Measurements from ENCODE around the gene SMIM13.

SMIM13 gene

DNA sequence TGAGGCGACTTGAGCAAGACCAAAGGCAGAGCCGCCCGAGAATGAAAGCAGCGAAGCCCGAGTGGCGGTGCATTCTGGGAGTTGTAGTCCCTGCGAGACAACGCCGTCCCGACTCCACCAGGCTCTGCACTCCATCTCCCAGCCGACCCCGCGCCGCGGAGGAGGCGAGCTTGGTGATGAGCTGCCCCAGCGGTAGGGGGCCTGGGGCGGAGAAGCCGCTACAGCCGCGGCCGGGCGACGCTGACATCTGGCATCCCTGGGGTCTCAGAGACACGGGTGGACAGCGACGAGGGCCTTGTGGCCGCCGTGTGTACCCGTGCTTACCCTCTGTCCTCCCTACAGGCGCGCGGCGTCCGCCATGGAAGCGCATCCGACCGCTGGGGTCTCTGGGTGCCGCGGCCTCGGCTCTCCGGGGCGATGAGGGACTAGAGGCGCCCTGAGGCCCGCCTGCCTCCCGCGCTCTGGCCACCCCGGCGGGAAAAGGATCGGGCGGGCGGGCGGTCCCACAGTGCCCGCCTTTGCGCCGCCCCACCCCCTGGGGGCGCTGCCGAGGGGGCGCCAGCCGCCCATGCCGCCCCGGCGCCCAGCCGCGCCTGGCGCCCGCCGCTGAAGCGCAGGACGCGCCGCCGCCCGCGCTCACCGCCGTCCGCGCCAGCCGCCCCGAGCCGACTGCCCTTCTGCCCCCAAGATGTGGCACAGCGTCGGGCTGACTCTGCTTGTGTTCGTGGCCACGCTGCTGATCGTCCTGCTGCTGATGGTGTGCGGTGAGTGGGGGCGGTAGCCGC, at the start of gene SMIM13:
Gene SMIM13, plus strand, starts transcription at position 209 of the 785 bp plus-strand sequence. Its CDS starts 480 bp downstream, at position 689.
- DNase-seq (ENCODE audit: low read depth) = peak; percentile 91

GRCh38 chr6:11043961-11044711, 49.5 kb upstream of the SMIM13 start, which contains the start of gene ELOVL2:
ELOVL2 (minus strand) TSS chr6:11044305; CDS start chr6:11044230, 75 bp downstream.
- DNase-seq (ENCODE audit: low read depth) = no peak

- DNase-seq (ENCODE audit: low read depth) = no peak
These were observed 48.9 kb upstream of the SMIM13 start for GRCh38 chr6:11044712-11045167.

- DNase-seq (ENCODE audit: low read depth) = no peak
These were observed 42.9 kb upstream of the SMIM13 start for GRCh38 chr6:11050731-11051130.

- no peak for DNase-seq (ENCODE audit: low read depth)
These were observed 40.3 kb upstream of the SMIM13 start for GRCh38 chr6:11053307-11053706.

DNA sequence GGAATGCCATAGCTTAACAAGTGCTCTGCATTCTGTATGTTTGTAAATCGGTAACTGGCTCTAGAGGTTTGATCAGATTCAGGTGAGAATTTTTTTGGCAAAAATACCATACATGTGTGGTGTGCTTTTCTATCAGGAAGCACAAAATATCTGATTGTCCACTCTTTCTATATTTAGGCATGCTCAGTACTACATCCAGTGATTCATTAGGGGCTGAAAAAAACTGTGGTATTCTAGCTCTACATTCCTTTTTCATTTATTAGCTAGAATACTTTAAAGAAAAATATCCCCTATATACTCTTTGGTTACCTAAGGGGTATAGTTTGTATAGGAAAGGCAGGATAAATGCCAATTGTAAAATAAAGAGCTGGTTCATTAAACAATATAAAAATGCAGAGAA, 38.9 kb upstream of the SMIM13 start:
- DNase-seq (ENCODE audit: low read depth) = no peak

- DNase-seq (ENCODE audit: low read depth) = no peak
These were observed 38.5 kb upstream of the SMIM13 start for GRCh38 chr6:11055127-11055627.

DNA sequence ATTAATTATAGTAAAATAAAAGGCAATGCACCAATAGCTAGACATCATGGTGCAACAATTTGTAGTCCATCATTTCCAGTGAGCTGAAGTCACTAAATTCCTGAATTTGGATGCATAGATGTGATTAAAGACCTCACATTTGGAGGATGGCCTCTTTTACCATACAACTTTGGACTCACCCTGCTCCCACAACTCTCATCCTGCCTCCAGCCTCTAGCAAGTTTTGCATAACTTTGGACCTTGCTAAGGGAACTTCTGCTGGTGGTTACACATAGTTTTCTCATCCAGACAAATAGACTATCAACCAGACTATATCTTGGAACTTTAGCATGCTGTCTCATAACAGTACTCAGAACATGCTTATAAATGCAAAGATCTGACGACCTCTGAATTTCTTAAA, 36.8 kb upstream of the SMIM13 start:
- DNase-seq (ENCODE audit: low read depth) = no peak

- no peak for DNase-seq (ENCODE audit: low read depth)
These were observed 35.2 kb upstream of the SMIM13 start for GRCh38 chr6:11058406-11058805.

GRCh38 chr6:11062083-11062482, 31.6 kb upstream of the SMIM13 start:
- no peak for DNase-seq (ENCODE audit: low read depth)

DNA sequence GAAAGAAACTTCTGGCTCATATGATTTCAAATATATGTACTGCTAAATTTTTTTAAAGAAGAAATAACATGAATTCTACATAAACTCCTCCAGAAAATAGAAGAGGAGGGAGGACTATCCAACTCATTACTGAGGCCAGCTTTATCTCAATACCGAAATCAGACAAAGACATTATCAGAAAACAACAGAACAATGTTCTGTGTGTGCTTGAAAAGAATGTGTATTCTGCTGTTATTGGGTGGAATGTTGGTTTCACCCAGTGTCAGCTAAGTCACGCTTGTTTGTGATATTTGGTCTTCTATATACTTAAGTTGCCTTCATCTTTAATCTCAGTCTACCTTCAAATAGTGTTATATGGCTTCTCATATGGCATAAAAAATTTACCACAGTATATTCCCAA, 30.9 kb upstream of the SMIM13 start:
- no peak for DNase-seq (ENCODE audit: low read depth)

GRCh38 chr6:11064836-11065235, 28.8 kb upstream of the SMIM13 start:
- DNase-seq (ENCODE audit: low read depth) = no peak

- no peak for DNase-seq (ENCODE audit: low read depth)
These were observed 28.0 kb upstream of the SMIM13 start for GRCh38 chr6:11065436-11066202.

- no peak for DNase-seq (ENCODE audit: low read depth)
These were observed 26.9 kb upstream of the SMIM13 start for GRCh38 chr6:11066505-11067347.

DNA sequence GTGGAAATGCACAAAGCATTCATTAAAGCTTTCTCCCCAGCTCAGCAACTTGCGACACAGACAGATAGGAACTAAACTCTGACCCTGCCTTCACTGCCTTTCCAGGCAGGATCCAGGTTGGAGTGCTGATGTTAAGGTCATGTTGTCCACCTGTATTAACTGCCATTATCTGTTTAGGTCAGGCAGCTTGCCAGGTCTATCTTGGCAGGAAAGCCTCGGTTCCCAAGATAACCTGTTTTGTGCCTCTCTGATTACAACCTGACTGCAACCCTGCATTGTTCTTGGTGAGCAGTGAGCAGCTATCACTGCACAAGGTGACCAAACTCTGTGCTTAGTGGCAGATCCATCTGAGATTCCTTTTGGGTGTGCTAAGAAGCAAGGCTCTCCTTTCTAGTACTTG, 26.3 kb upstream of the SMIM13 start:
- DNase-seq (ENCODE audit: low read depth) = no peak

DNA sequence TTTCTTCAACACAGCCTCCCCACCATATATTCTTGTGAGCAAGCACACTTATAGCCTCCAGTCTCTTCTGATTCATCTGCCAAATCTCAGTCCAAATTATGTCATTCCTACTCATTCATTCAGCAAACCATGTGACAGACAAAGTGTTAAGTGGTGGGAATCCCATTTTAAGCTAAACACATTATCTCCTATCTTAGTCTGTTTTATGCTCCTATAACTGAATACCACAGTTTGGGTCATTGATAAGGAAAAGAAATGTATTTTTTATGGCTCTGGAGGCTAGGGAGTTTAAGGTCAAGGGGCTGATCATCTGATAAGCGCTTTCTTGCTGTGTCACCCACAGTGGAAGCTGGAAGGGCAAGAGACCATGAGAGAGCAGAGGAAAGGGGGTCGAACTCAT, 23.9 kb upstream of the SMIM13 start:
- no peak for DNase-seq (ENCODE audit: low read depth)

DNA sequence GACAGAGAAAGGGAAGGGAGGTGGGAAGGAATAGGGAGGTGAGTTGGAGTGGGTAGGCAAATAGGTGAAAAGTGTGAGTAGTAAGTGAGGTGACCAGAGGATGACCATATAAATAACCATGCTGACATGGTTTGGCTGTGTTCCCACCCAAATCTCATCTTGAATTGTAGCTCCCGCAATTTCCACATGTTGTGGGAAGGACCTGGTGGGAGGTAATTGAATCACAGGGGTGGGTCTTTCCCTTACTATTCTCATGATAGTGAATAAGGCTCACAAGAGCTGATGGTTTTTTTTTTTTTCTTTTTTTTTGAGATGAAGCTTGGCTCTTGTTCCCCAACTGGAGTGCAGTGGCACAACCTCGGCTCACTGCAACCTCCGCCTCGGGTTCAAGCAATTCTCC, 21.5 kb upstream of the SMIM13 start:
- no peak for DNase-seq (ENCODE audit: low read depth)

GRCh38 chr6:11076540-11076939, 17.1 kb upstream of the SMIM13 start:
- no peak for DNase-seq (ENCODE audit: low read depth)

GRCh38 chr6:11078266-11078665, 15.4 kb upstream of the SMIM13 start:
- no peak for DNase-seq (ENCODE audit: low read depth)

GRCh38 chr6:11080296-11080695, 13.3 kb upstream of the SMIM13 start:
- DNase-seq (ENCODE audit: low read depth) = no peak

DNA sequence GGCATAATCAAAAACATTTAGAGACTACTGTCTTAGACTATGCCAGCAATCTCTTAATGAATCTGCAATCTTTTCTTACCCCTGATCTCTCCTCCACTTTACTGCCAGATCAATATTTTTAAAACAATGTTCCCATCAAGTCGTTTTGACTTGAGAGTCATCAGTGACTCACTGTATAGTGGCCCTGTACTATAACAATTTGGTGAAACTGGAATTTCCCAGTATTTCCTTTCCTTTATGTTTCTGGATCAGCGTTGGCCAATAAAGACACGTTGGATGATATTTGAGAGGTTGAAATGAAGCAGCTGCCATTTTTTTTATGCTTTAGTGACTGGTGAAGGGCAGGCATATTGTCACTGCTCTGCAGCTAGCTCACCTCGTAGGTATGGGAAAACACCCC, 10.1 kb upstream of the SMIM13 start:
- DNase-seq (ENCODE audit: low read depth) = no peak
